Measurements from ENCODE around the gene SERTM1. TPM values are rescaled to one million over a fixed set of nuclear protein-coding genes. Genes with fewer than 3 reads are reported as not detected.

SERTM1 gene
- total and polyA plus RNA-seq, 2 of the 8 experiments (the other 6 are each of a cell fraction or from before 2014, with no cell fraction given) = 0.48 to 1.6 TPM

DNA sequence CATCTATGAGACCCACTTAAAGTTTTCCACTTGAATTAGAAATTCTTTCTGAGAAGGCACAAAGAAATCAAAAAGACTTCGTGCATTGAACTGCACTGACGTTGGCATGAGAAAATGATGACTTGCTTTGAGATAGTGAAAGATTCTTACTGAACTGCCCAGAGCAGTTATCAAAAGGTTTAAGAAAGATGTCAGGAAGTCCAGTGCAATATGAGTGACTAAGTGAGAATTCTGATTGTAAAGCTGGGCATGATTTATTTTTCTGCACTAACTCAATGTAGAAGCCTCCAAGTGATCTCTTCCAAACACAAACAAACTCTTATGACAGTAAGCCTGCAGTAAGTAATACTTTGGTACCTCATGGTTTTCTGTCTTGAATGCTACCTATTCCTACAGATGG lies 52.1 kb downstream of the SERTM1 start (continued):
- no peak for TF ChIP-seq EGR1 (IDR thresholded peaks at IDR 0.05; ENCODE audit: borderline replicate concordance, low read depth, low read length)
- no peak for TF ChIP-seq CBX8 (IDR thresholded peaks at IDR 0.05; ENCODE audit: borderline replicate concordance, low read depth, low read length)
- TF ChIP-seq RBBP5 (IDR thresholded peaks at IDR 0.05; ENCODE audit: borderline replicate concordance, low read depth, low read length) = no peak
- TF ChIP-seq, protein P1, sequence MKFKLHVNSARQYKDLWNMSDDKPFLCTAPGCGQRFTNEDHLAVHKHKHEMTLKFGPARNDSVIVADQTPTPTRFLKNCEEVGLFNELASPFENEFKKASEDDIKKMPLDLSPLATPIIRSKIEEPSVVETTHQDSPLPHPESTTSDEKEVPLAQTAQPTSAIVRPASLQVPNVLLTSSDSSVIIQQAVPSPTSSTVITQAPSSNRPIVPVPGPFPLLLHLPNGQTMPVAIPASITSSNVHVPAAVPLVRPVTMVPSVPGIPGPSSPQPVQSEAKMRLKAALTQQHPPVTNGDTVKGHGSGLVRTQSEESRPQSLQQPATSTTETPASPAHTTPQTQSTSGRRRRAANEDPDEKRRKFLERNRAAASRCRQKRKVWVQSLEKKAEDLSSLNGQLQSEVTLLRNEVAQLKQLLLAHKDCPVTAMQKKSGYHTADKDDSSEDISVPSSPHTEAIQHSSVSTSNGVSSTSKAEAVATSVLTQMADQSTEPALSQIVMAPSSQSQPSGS (IDR thresholded peaks at IDR 0.05; ENCODE audit: low read length) = no peak
